Bone marrow (tissue), 2 donors: ENCODE results near the gene TEX38.
"Not testable (repeated sequence)": the region's sequence is repeated elsewhere in the genome, so short reads cannot be mapped to it uniquely, and the experiment has no call there.

Experiments
- DNase-seq, 2 donors: peaks; one replicate each; lab custom pipeline; 2025; lab: John Stamatoyannopoulos, UW

The TEX38 gene

GRCh38 chr1:46671554-46671953 lies at the start of gene TEX38:
Gene TEX38, plus strand, starts transcription at chr1:46671854. Its CDS starts 81 bp downstream, at chr1:46671935.
- DNase-seq, result no peak

- no peak for DNase-seq
Observed at GRCh38 chr1:46621930-46622329, 49.7 kb upstream of the TEX38 start.

GRCh38 chr1:46622344-46622743 lies 49.3 kb upstream of the TEX38 start:
- DNase-seq, result no peak

GRCh38 chr1:46623743-46624644 lies 47.7 kb upstream of the TEX38 start:
- DNase-seq, result no peak

- DNase-seq, result no peak
Observed at GRCh38 chr1:46630719-46631118, 40.9 kb upstream of the TEX38 start.

- no peak for DNase-seq
Observed at GRCh38 chr1:46635205-46635604, 36.4 kb upstream of the TEX38 start.

GRCh38 chr1:46637444-46638083 lies 34.1 kb upstream of the TEX38 start:
- DNase-seq, result no peak

GRCh38 chr1:46638921-46639320 lies 32.7 kb upstream of the TEX38 start:
- DNase-seq, result no peak

- no peak for DNase-seq
Observed at GRCh38 chr1:46639547-46639946, 32.1 kb upstream of the TEX38 start.

- no peak for DNase-seq
Observed at GRCh38 chr1:46642115-46642680, 29.5 kb upstream of the TEX38 start.

- DNase-seq, result no peak
Observed at GRCh38 chr1:46643368-46643775, 28.3 kb upstream of the TEX38 start.

GRCh38 chr1:46645815-46646214 lies 25.8 kb upstream of the TEX38 start:
- DNase-seq, result no peak

GRCh38 chr1:46646331-46646730 lies 25.3 kb upstream of the TEX38 start:
- DNase-seq, result no peak

- no peak for DNase-seq
Observed at GRCh38 chr1:46646844-46647243, 24.8 kb upstream of the TEX38 start.

- DNase-seq, result no peak
Observed at GRCh38 chr1:46647611-46648010, 24.0 kb upstream of the TEX38 start.

- DNase-seq, result no peak
Observed at GRCh38 chr1:46649764-46650163, 21.9 kb upstream of the TEX38 start.

- DNase-seq, result no peak
Observed at GRCh38 chr1:46650491-46650890, 21.2 kb upstream of the TEX38 start.

GRCh38 chr1:46651152-46651551 lies 20.5 kb upstream of the TEX38 start:
- not testable (repeated sequence) for DNase-seq

GRCh38 chr1:46652321-46653100 lies 19.1 kb upstream of the TEX38 start:
- DNase-seq, result no peak

- no peak for DNase-seq
Observed at GRCh38 chr1:46653405-46653958, 18.2 kb upstream of the TEX38 start.

GRCh38 chr1:46654012-46654411 lies 17.6 kb upstream of the TEX38 start:
- DNase-seq, result no peak

- DNase-seq, result not testable (repeated sequence)
Observed at GRCh38 chr1:46654698-46655097, 17.0 kb upstream of the TEX38 start.
